GM21528 (cell line): Measurements from ENCODE around the gene EFHC2.

ENCODE experiments used
- ATAC-seq: cut with Tn5 transposase; IDR thresholded peaks from one replicate; pipeline ENCODE4 v1.9.1; 2021; ENCODE audit warnings: mild to moderate bottlenecking, moderate library complexity; ENCODE audit not compliant: unreplicated experiment, low FRiP score

The EFHC2 gene

DNA sequence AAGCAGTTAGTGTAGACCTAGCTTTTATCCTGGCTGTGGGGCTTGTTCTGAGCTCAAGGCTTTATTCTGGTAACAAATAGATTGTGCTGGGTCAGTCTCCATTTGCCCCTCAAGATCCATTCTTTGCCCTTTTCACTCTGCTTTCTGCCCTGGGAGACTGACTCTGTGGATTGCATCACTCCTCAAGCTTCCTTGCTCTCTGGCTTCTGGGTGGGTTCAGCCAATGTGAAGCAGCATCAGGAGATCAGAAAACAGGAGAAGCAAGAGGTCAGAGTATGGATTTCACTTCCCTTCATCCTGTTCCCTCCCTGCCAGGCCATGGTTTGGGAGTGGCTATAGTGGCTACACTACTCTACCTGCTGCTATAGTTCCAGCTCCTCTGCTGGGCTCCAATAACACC is 186.2 kb downstream of the EFHC2 start:
- no peak for ATAC-seq

DNA sequence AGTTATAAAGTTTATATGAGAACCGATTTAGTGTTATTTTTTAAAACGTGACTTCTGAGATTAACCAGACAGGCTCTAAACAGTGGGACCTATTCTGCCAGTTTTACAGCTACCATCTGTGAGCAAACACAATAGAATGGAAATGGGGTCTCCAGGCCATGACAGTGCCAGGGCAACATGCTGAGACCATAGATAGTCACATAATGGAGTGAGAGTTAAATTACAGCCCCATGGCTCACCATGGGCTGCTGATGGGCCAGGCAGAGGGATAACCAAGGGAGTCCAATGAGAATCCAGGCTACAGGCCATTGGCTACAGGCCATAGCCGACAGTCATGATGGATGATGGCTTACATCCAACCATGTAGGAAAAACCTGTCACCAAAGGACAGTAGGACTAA is 186.7 kb downstream of the EFHC2 start:
- no peak for ATAC-seq

DNA sequence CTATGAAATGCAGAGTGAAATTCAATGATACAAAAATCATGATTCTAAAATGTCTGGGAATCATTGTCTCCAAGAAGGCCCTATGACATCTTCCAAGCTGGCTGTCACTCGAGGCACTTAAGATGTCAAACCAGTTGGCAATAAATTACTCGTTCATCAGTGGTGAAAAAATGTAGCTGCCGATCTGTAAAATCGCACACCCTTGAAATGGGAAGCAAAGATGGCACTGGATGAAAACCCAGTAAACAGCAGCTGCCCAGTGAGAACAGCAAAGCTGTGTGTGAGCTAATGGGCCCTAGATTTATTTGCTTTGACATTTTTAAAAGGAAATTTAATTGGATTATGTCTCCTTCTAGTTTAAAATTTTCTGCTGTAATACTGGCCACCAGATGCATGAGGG is 188.3 kb downstream of the EFHC2 start:
- ATAC-seq = no peak

GRCh38 chrX:44152852-44153251 is 190.6 kb downstream of the EFHC2 start:
- ATAC-seq = no peak

DNA sequence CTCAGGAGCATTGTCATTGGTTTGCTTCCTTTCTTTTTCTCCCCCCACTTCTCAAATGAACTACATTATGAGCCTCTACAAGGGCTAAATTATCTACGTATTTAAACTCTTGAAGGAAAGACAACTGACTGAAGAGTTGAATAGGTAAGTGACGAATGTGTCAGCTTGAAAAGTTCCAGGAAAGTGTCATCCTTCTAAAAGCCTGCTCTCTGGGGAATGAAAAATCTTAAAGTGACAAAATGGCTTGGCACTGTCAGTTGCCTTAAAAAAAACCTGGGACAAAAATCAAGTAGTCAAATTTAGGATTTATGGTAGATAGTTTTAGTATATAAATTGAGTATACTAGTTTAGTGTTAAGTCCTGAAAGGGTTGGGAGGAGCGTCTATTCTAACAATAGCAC is 196.3 kb downstream of the EFHC2 start:
- ATAC-seq = no peak

- ATAC-seq = no peak
Observed at GRCh38 chrX:44144177-44144945, 199.1 kb downstream of the EFHC2 start.

DNA sequence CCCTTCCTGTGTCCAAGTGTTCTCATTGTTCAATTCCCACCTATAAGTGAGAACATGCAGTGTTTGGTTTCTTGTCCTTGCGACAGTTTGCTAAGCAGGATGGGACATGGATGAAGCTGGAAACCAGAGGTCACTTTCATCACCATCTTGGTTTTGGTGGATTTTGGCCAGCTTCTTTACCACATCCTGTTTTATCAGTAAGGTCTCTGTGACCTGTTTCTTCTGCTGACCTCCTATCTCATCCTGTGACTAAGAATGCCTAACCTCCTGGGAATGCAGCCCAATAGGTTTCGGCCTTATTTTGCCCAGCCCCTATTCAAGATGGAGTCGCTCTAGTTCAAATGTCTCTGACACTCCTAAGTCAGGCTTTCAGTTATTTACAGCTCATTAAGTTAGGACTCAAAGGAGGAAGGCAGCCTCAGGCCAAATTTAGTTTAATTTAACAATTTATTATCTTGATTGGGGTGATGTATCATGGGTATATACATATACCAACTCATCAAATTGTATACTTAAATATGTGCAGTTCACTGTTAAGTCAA is 200.3 kb downstream of the EFHC2 start:
- ATAC-seq = no peak

GRCh38 chrX:44130189-44130588 is 213.3 kb downstream of the EFHC2 start:
- ATAC-seq = no peak

DNA sequence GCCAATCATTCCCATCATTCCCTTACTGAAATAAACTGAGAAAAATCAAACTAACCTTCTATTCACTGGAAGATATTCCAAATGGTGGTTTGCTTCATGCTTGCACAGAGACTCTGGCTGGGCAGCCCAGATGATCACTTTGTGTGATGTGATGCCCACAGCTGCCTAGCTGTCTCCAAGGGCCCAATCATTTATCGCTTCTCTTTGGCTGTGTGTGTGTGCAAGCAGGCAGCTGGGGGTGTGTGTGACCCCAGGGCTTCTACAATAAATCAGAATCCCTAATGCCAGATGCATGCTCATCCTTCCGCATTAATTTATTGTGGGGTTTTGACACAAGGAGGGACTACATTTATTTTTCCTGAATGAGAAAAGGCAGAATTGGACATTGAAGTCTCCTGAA is 230.1 kb downstream of the EFHC2 start:
- no peak for ATAC-seq

DNA sequence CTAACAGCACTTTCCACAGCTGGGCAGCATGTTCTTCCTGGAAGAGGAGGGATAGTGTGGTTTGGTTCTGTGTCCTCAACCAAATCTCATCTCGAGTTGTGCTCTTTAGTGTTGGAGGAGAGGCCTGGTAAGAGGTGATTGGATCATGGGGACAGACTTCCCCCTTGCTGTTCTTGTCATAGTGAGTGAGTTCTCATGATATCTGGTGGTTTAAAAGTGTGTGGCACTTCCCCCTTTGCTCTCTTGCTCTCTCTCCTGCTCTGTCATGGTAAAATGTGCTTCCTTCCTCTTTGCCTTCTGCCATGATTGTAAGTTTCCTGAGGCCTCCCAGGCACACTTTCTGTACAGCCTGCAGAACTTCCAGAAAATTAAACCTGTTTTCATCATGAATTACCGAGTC is 236.6 kb downstream of the EFHC2 start:
- ATAC-seq = no peak

GRCh38 chrX:44105228-44105913 is 238.1 kb downstream of the EFHC2 start:
- ATAC-seq = no peak

GRCh38 chrX:44104699-44105098 is 238.8 kb downstream of the EFHC2 start:
- no peak for ATAC-seq

- ATAC-seq = no peak
Observed at GRCh38 chrX:44101281-44101680, 242.2 kb downstream of the EFHC2 start.

- no peak for ATAC-seq
Observed at GRCh38 chrX:44099366-44099765, 244.1 kb downstream of the EFHC2 start.
